HepG2 (cell line): ENCODE data around the gene RAB11FIP5. TPM values are rescaled to one million over a fixed set of nuclear protein-coding genes. Genes with fewer than 3 reads are reported as not detected.

ENCODE experiments used
- ARID2 ChIP-seq: sonication (generic); formaldehyde crosslinking; IDR thresholded peaks from 2 replicates; pipeline ENCODE4 v1.8.1; 2022; ENCODE audit warnings: mild to moderate bottlenecking, missing genetic modification reagents, borderline replicate concordance
- ATM ChIP-seq: fragments of 450-650 bp; IDR thresholded peaks from 2 replicates; pipeline ENCODE4 v1.7.1; 2017; ENCODE audit warnings: mild to moderate bottlenecking, borderline replicate concordance
- ESRRA ChIP-seq: sonication (generic); formaldehyde crosslinking; IDR thresholded peaks from 2 replicates; pipeline ENCODE4 v1.5.1; 2020; ENCODE audit warnings: mild to moderate bottlenecking, low read depth, missing genetic modification reagents
- GTF3A ChIP-seq: sonication (generic); formaldehyde crosslinking; conservative IDR thresholded peaks from 2 replicates; pipeline ENCODE4 v1.4.0; 2020; ENCODE audit warnings: mild to moderate bottlenecking, missing genetic modification reagents
- HMG20A ChIP-seq: IDR thresholded peaks from 2 replicates; pipeline ENCODE4 v1.6.1; 2016; ENCODE audit warnings: borderline replicate concordance
- HMGA1 ChIP-seq: sonication (generic); formaldehyde crosslinking; conservative IDR thresholded peaks from 2 replicates; pipeline ENCODE4 v1.4.0; 2020; ENCODE audit warnings: missing genetic modification reagents
- HNF4A ChIP-seq: sonication (generic); formaldehyde crosslinking; IDR thresholded peaks from 2 replicates; pipeline ENCODE4 v1.4.0; 2020; ENCODE audit warnings: missing genetic modification reagents
- MED1 ChIP-seq: sonication (generic); formaldehyde crosslinking; IDR thresholded peaks from 2 replicates; pipeline ENCODE4 v1.4.0; 2020; ENCODE audit warnings: missing genetic modification reagents
- NFE2 ChIP-seq: sonication (generic); formaldehyde crosslinking; IDR thresholded peaks from 2 replicates; pipeline ENCODE4 v1.4.0; 2020; ENCODE audit warnings: missing genetic modification reagents
- NFE2L1 ChIP-seq: sonication (generic); formaldehyde crosslinking; IDR thresholded peaks from 2 replicates; pipeline ENCODE4 v1.4.0; 2020; ENCODE audit warnings: missing genetic modification reagents, mild to moderate bottlenecking, borderline replicate concordance
- SKI ChIP-seq: fragments of 450-650 bp; IDR thresholded peaks from one replicate; pipeline ENCODE4 v1.6.1; 2018; ENCODE audit warnings: mild to moderate bottlenecking; ENCODE audit not compliant: partially characterized antibody
- SMAD3 ChIP-seq: sonication (generic); formaldehyde crosslinking; IDR thresholded peaks from 2 replicates; pipeline ENCODE4 v1.4.0; 2020; ENCODE audit warnings: missing genetic modification reagents
- STAG1 ChIP-seq: sonication (generic); formaldehyde crosslinking; IDR thresholded peaks from 2 replicates; pipeline ENCODE4 v1.4.0; 2020; ENCODE audit warnings: missing genetic modification reagents
- TCF12 ChIP-seq, 2 experiments: fragments of 450-650 bp in 1 of 2; sonication (generic) in 1 of 2; formaldehyde crosslinking in 1 of 2; IDR thresholded peaks; 2 replicates each; pipeline versions ENCODE4 v1.6.1 to v1.8.0; 2017 to 2022; ENCODE audit warnings: antibody characterized with exemption in 1 of 2, mild to moderate bottlenecking in 1 of 2, missing genetic modification reagents in 1 of 2, moderate library complexity in 1 of 2
- TEF ChIP-seq: sonication (generic); formaldehyde crosslinking; IDR thresholded peaks from 2 replicates; pipeline ENCODE4 v1.5.0; 2020; ENCODE audit warnings: missing genetic modification reagents
- TOPORS ChIP-seq: sonication (generic); formaldehyde crosslinking; IDR thresholded peaks from 2 replicates; pipeline ENCODE4 v1.8.0; 2023; ENCODE audit warnings: mild to moderate bottlenecking, missing genetic modification reagents
- ZFP90 ChIP-seq: sonication (generic); formaldehyde crosslinking; IDR thresholded peaks from 2 replicates; pipeline ENCODE4 v1.8.0; 2022; ENCODE audit warnings: missing genetic modification reagents, mild to moderate bottlenecking, inconsistent platforms, borderline replicate concordance
- ZNF510 ChIP-seq: sonication (generic); formaldehyde crosslinking; IDR thresholded peaks from 2 replicates; pipeline ENCODE4 v1.4.0; 2020; ENCODE audit warnings: low read depth, mild to moderate bottlenecking, missing genetic modification reagents
- ZNF670 ChIP-seq: sonication (generic); formaldehyde crosslinking; IDR thresholded peaks from 2 replicates; pipeline ENCODE4 v1.8.0; 2022; ENCODE audit warnings: mild to moderate bottlenecking, missing genetic modification reagents, borderline replicate concordance
- ZNF749 ChIP-seq: sonication (generic); formaldehyde crosslinking; IDR thresholded peaks from 2 replicates; pipeline ENCODE4 v1.8.0; 2022; ENCODE audit warnings: mild to moderate bottlenecking, missing genetic modification reagents, moderate library complexity, borderline replicate concordance
- ZNF850 ChIP-seq: sonication (generic); formaldehyde crosslinking; conservative IDR thresholded peaks from 2 replicates; pipeline ENCODE4 v1.9.0; 2021; ENCODE audit warnings: mild to moderate bottlenecking, missing genetic modification reagents
- ZSCAN20 ChIP-seq: sonication (generic); formaldehyde crosslinking; IDR thresholded peaks from 2 replicates; pipeline ENCODE4 v1.4.0; 2020; ENCODE audit warnings: missing genetic modification reagents, mild to moderate bottlenecking, borderline replicate concordance
- polyA plus RNA-seq, 8 experiments: library from polyadenylated mRNA; depleted of rRNA in 3 of 8; stranded (reverse) in 7 of 8; unstranded in 1 of 8; fragments of >200 nt; fragmentation: Illumina TruSeq in 4 of 8; extraction: Trizol in 4 of 8; gene quantifications; 2 replicates each; pipeline versions ENCODE4 v1.2.1 to v1.2.3, GENCODE V29; 2011 to 2016; ENCODE audit warnings: low read depth in 4 of 8, missing spikeins in 1 of 8, mixed read lengths in 1 of 8; ENCODE audit not compliant: insufficient read depth in 1 of 8
- total RNA-seq, 5 experiments: library from RNA; depleted of rRNA; stranded (reverse); fragments of >200 nt; fragmentation: Illumina TruSeq; extraction: Trizol; gene quantifications; 2 replicates each; pipeline ENCODE4 v1.2.3, GENCODE V29; 2016; ENCODE audit warnings: low read depth in 1 of 5
- TF ChIP-seq, protein P1 (sequence below), 2 experiments: fragments of 450-650 bp in 1 of 2; sonication (generic) in 1 of 2; formaldehyde crosslinking in 1 of 2; IDR thresholded peaks; 2 replicates each; pipeline versions ENCODE4 v1.6.1 to v1.8.0; 2016 to 2022; ENCODE audit warnings: antibody characterized with exemption in 1 of 2, mild to moderate bottlenecking in 1 of 2, missing genetic modification reagents in 1 of 2

The RAB11FIP5 gene
- total and polyA plus RNA-seq, 2 of the 13 experiments (the other 11 are each of a cell fraction or from before 2014, with no cell fraction given) = 9.4 to 22.9 TPM

DNA sequence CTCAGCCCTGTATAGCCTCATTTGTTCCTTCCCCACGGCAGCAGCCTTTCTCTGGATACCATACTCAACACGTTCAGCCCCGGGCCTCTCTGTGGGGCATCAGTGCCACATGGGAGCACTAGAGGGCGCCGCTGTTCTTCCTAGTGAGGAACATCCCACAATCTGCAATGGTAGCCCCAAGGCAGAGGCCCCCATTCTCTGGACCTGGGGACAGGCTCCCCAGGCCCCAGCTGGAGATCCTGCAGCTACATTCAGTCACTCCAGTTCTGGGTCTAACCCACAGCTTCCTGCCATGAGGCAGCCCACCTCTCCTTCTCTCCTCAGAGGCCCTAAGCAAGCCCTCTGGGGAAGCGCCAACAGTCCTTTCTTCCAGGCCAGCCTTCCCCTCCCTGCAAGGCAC lies 27.1 kb downstream of the RAB11FIP5 start (continued):
- TF ChIP-seq ZFP90 (CRISPR knock-in tag) = no peak
- TF ChIP-seq ZSCAN20 (CRISPR knock-in tag) = no peak
- TF ChIP-seq SKI = no peak
- TF ChIP-seq TOPORS (CRISPR knock-in tag) = no peak
- TF ChIP-seq SMAD3 (CRISPR knock-in tag) = 0 out of 2 replicates have a peak, but pooled peaks have one; percentile 57
- no peak for TF ChIP-seq NFE2 (CRISPR knock-in tag)
- TF ChIP-seq TEF (CRISPR knock-in tag) = no peak
- no peak for TF ChIP-seq ZNF749 (CRISPR knock-in tag)
- TF ChIP-seq, protein P1, sequence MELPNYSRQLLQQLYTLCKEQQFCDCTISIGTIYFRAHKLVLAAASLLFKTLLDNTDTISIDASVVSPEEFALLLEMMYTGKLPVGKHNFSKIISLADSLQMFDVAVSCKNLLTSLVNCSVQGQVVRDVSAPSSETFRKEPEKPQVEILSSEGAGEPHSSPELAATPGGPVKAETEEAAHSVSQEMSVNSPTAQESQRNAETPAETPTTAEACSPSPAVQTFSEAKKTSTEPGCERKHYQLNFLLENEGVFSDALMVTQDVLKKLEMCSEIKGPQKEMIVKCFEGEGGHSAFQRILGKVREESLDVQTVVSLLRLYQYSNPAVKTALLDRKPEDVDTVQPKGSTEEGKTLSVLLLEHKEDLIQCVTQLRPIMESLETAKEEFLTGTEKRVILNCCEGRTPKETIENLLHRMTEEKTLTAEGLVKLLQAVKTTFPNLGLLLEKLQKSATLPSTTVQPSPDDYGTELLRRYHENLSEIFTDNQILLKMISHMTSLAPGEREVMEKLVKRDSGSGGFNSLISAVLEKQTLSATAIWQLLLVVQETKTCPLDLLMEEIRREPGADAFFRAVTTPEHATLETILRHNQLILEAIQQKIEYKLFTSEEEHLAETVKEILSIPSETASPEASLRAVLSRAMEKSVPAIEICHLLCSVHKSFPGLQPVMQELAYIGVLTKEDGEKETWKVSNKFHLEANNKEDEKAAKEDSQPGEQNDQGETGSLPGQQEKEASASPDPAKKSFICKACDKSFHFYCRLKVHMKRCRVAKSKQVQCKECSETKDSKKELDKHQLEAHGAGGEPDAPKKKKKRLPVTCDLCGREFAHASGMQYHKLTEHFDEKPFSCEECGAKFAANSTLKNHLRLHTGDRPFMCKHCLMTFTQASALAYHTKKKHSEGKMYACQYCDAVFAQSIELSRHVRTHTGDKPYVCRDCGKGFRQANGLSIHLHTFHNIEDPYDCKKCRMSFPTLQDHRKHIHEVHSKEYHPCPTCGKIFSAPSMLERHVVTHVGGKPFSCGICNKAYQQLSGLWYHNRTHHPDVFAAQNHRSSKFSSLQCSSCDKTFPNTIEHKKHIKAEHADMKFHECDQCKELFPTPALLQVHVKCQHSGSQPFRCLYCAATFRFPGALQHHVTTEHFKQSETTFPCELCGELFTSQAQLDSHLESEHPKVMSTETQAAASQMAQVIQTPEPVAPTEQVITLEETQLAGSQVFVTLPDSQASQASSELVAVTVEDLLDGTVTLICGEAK (IDR thresholded peaks at IDR 0.05) = no peak
- TF ChIP-seq, protein P1 (CRISPR knock-in tag; IDR thresholded peaks at IDR 0.05) = no peak
- TF ChIP-seq STAG1 (CRISPR knock-in tag) = peak; percentile 98
- TF ChIP-seq GTF3A (CRISPR knock-in tag) = no peak
- TF ChIP-seq HMGA1 = no peak
- no peak for TF ChIP-seq ZNF850 (CRISPR knock-in tag)
- no peak for TF ChIP-seq TCF12 (IDR thresholded peaks at IDR 0.05)
- TF ChIP-seq TCF12 (CRISPR knock-in tag; IDR thresholded peaks at IDR 0.05) = no peak
- no peak for TF ChIP-seq ESRRA (CRISPR knock-in tag)
- no peak for TF ChIP-seq MED1
- no peak for TF ChIP-seq ZNF670 (CRISPR knock-in tag)
- TF ChIP-seq ZNF510 (CRISPR knock-in tag) = no peak
- TF ChIP-seq NFE2L1 (CRISPR knock-in tag) = no peak
- TF ChIP-seq HNF4A (CRISPR knock-in tag) = no peak
- no peak for TF ChIP-seq HMG20A (CRISPR knock-in tag)
- TF ChIP-seq ATM = no peak
- TF ChIP-seq ARID2 (CRISPR knock-in tag) = no peak
